Prostate gland (tissue), 2 donors: Measurements from ENCODE around the gene TAS1R3. TPM values are rescaled to one million over a fixed set of nuclear protein-coding genes. Genes with fewer than 3 reads are reported as not detected.
A peak's percentile ranks its signal among the peaks of the same experiment; 100 is the strongest.

Experiments used
- DNase-seq: peaks from one replicate; pipeline ENCODE4 v3.0.0-alpha.2; 2019; ENCODE audit warnings: low spot score
- H3K27ac ChIP-seq, 2 donors: fragments of 200-600 bp; sonication (generic); 2 replicates each; pipeline ENCODE4 v1.5.1; 2017 to 2019
- H3K27me3 ChIP-seq: fragments of 200-600 bp; sonication (generic); replicated peaks from 2 replicates; pipeline ENCODE4 v1.5.1; 2019; ENCODE audit not compliant: insufficient read depth
- H3K36me3 ChIP-seq, 2 donors: fragments of 200-600 bp; sonication (generic); 1 replicate in 1 of 2; 2 replicates in 1 of 2; pipeline versions ENCODE4 v1.5.1 to v1.8.1; 2017 to 2019
- H3K4me1 ChIP-seq: fragments of 200-600 bp; sonication (generic); replicated peaks from 2 replicates; pipeline ENCODE4 v1.5.1; 2019
- H3K4me3 ChIP-seq, 2 donors: fragments of 200-600 bp; sonication (generic); 2 replicates each; pipeline ENCODE4 v1.5.1; 2017 to 2019
- H3K9me3 ChIP-seq: fragments of 200-600 bp; sonication (generic); 2 replicates; pipeline ENCODE4 v1.5.1; 2017
- POLR2A ChIP-seq: fragments of 450-650 bp; IDR thresholded peaks from one replicate; pipeline ENCODE4 v1.6.1; 2016; ENCODE audit warnings: antibody characterized with exemption, mild to moderate bottlenecking
- POLR2AphosphoS5 ChIP-seq: sonication (generic); formaldehyde crosslinking; IDR thresholded peaks from one replicate; pipeline ENCODE4 v1.6.1; 2017; ENCODE audit warnings: antibody characterized with exemption
- WGBS: methylation state at CpG from one replicate; pipeline ENCODE4 v1.1.5; 2018; 5-methylcytosine and 5-hydroxymethylcytosine counted together
- intact Hi-C: fragments of 100-400 bp; cut with DNase I; formaldehyde crosslinking; loops from one replicate; pipeline ENCODE4 v1.14.2; 2022
- total RNA-seq, 2 donors: library from RNA; depleted of rRNA; stranded (reverse); fragments of >200 nt; gene quantifications; one replicate each; pipeline ENCODE4 v1.1.0, GENCODE V29; 2016
- TF ChIP-seq, protein P1 (sequence below), 4 experiments: fragments of 200-600 bp in 2 of 4; fragments of 450-650 bp in 2 of 4; sonication (generic) in 2 of 4; IDR thresholded peaks; 1 replicate in 3 of 4; 2 replicates in 1 of 4; pipeline ENCODE4 v1.5.1; 2016 to 2019; ENCODE audit warnings: antibody characterized with exemption in 4 of 4, mild to moderate bottlenecking in 2 of 4, moderate library complexity in 2 of 4

Gene TAS1R3
- total RNA-seq, 2 donors from 2014 or later, result 0.80 TPM; not detected in 1

DNA sequence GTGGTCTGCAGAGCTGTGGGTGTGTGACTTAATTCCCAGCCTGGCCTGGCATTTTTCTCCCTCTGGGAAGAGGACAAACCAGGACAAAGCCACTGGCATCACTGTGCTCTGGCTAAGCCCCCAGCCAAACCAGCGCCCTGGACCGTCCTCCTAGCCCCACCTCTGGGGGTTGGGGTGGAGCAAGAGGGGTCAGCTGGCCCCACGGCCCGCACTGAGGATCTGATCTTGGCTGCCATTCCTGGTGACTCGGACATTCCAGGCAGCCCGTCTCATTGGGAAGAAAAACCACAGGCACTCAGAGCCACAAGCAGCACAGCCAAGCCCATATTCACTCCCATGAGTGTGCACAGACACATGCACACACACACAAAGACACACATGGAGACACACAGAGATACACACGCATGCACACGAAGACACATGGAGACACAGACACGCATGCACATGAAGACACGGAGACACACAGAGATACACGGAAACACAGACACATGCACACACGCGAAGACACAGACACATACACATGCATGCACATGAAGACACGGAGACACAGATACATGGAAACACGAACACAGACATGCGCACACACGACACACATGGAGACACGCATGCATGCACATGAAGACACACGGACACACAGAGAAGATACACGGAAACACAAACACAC is 29.6 kb downstream of the TAS1R3 start:
- Histone ChIP-seq H3K4me1 (no peaks in the 10 kb centered on the region), H3K36me3 (no peaks in the 10 kb centered on the region), H3K9me3 (no peaks in the 10 kb centered on the region), H3K27ac (peak overlapping the region; percentile 65 to 72), H3K4me3 (no peak overlapping the region), H3K27me3 (no peaks in the 10 kb centered on the region)
- DNase-seq, result no peak
- 74% methylated on average over 18 of the region's 20 CpGs for WGBS
- no peak for TF ChIP-seq POLR2AphosphoS5
- no peak for TF ChIP-seq POLR2A
- intact Hi-C loops, result no loop called here

DNA sequence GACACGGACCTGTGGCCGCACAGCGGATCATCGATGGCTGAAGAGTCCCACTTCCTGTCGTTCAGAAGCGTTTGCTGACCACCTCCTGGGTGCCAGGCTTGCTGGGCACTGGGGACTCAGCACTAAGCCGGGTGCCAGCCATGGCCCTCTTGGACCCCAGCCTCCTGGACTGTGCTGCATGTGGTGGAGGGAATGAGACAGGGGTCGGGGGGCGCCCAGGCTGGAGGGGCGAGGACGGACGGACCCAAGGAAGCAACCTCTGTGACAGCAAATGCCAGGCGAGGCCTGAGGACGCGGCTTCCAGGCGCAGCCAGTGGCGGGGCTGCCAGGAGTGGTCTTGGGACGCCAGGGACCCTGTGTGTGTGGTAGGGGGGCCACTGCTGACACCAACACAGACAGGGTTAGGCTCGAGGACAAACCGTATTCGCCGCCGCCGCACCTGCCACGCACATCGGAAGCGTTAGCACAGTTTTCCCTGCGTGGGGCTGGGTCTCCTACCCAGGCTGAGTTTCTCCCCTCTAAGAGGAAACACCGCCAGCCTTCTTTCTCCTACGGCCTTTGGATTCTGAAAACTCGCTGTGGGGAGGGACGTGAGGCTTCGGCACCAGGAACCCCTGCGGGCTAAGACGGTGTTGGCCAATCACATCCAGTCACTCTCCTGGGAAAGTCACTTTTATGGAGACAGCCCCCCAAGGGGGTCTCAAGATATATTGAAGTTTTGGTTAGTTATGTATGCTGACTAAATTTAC is 30.3 kb downstream of the TAS1R3 start:
- Histone ChIP-seq H3K27me3 (no peaks in the 10 kb centered on the region), H3K36me3 (no peaks in the 10 kb centered on the region), H3K4me3 (no peak overlapping the region), H3K27ac (peak overlapping the region; percentile 9 to 11), H3K4me1 (no peaks in the 10 kb centered on the region), H3K9me3 (no peaks in the 10 kb centered on the region)
- intact Hi-C loops, result no loop called here
- no peak for TF ChIP-seq POLR2AphosphoS5
- TF ChIP-seq, protein P1, sequence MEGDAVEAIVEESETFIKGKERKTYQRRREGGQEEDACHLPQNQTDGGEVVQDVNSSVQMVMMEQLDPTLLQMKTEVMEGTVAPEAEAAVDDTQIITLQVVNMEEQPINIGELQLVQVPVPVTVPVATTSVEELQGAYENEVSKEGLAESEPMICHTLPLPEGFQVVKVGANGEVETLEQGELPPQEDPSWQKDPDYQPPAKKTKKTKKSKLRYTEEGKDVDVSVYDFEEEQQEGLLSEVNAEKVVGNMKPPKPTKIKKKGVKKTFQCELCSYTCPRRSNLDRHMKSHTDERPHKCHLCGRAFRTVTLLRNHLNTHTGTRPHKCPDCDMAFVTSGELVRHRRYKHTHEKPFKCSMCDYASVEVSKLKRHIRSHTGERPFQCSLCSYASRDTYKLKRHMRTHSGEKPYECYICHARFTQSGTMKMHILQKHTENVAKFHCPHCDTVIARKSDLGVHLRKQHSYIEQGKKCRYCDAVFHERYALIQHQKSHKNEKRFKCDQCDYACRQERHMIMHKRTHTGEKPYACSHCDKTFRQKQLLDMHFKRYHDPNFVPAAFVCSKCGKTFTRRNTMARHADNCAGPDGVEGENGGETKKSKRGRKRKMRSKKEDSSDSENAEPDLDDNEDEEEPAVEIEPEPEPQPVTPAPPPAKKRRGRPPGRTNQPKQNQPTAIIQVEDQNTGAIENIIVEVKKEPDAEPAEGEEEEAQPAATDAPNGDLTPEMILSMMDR (IDR thresholded peaks at IDR 0.05), result no peak
- 83% methylated on average over 33 of the region's 35 CpGs for WGBS
- DNase-seq, result no peak

GRCh38 chr1:1361982-1362423 is 30.9 kb downstream of the TAS1R3 start:
- Histone ChIP-seq H3K4me1 (no peaks in the 10 kb centered on the region), H3K36me3 (no peaks in the 10 kb centered on the region), H3K4me3 (no peak overlapping the region), H3K27ac (peak overlapping the region; percentile 9 to 11), H3K9me3 (no peaks in the 10 kb centered on the region), H3K27me3 (no peaks in the 10 kb centered on the region)
- no peak for TF ChIP-seq POLR2AphosphoS5
- TF ChIP-seq, protein P1 (IDR thresholded peaks at IDR 0.05), result peak in 1 of 4 experiments; percentile 15
- intact Hi-C loops, result no loop called here
- 21% methylated on average over 13 of the region's 13 CpGs for WGBS
- no peak for DNase-seq

GRCh38 chr1:1364266-1364665 is 33.2 kb downstream of the TAS1R3 start:
- H3K27ac ChIP-seq, result no peak overlapping the region
- no peaks in the 10 kb centered on the region for H3K9me3 ChIP-seq
- H3K4me1 ChIP-seq, result no peaks in the 10 kb centered on the region
- 72% methylated on average over 14 of the region's 14 CpGs for WGBS
- intact Hi-C loops, result no loop called here
- H3K36me3 ChIP-seq, result no peaks in the 10 kb centered on the region
- no peak overlapping the region for H3K4me3 ChIP-seq
- DNase-seq, result no peak
- no peak for TF ChIP-seq POLR2A
- no peak for TF ChIP-seq POLR2AphosphoS5
- TF ChIP-seq, protein P1 (IDR thresholded peaks at IDR 0.05), result no peak
- no peaks in the 10 kb centered on the region for H3K27me3 ChIP-seq

GRCh38 chr1:1365875-1366698 is 35.0 kb downstream of the TAS1R3 start:
- Histone ChIP-seq H3K27ac (no peak overlapping the region), H3K4me1 (no peaks in the 10 kb centered on the region), H3K36me3 (no peaks in the 10 kb centered on the region), H3K4me3 (no peak overlapping the region), H3K9me3 (no peaks in the 10 kb centered on the region), H3K27me3 (no peaks in the 10 kb centered on the region)
- no peak for TF ChIP-seq POLR2A
- TF ChIP-seq, protein P1 (IDR thresholded peaks at IDR 0.05), result no peak
- no peak for TF ChIP-seq POLR2AphosphoS5
- intact Hi-C loops, result no loop called here
- DNase-seq, result no peak
- WGBS, result 83% methylated on average over 10 of the region's 10 CpGs
